Suppressor macrophage (primary cell): Measurements from ENCODE around the gene ZFAND6.
"Not testable (repeated sequence)": the region's sequence is repeated elsewhere in the genome, so short reads cannot be mapped to it uniquely, and the experiment has no call there.

Experiments
- DNase-seq, 4 experiments: peaks; one replicate each; pipeline ENCODE4 v3.0.0-alpha.2; 2020 to 2022

ZFAND6 gene

DNA sequence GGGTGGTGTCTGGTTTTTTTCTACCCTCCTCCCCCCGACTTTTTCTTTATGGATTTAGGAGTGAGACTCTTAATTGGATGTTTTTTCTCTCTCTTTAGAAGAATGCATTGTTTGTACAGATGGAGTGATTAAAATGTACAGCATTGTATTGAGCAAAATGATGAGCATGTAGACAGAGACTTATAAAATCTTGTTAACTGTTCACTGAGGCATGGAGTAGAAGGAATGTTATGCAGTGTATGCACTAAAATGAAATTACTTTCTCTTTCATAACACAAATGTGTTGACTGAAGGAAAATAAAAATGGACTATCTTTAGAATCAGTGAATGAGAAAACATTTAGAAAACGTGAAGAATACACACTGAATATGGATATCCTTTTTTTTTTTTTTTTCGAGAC lies 39.8 kb downstream of the ZFAND6 start:
- no peak for DNase-seq

GRCh38 chr15:80099662-80100061 lies 40.2 kb downstream of the ZFAND6 start:
- not testable (repeated sequence) for DNase-seq

- DNase-seq: no peak
These were observed 40.8 kb downstream of the ZFAND6 start for GRCh38 chr15:80100247-80100646.

- DNase-seq: no peak
These were observed 45.7 kb downstream of the ZFAND6 start for GRCh38 chr15:80105193-80105592.

- no peak for DNase-seq
These were observed 46.1 kb downstream of the ZFAND6 start for GRCh38 chr15:80105595-80105994.

DNA sequence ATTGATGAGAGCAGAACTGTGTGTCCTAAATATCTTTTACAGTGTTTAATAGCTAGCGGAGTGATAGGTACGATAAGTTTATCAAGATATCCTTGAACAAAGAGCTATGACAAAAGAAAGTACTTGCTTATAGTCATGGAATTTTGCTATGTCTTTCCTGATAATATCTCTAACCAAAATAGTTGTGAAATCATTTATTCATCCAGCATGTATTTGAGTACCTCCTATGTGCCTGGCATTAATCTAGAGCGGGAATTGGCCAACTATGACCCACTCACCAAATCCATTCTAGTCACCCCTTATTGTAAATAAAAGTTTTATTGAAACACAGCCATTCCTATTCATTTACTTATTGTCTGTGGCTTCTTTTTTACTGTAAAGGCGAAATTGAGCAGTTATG lies 46.6 kb downstream of the ZFAND6 start:
- DNase-seq: no peak

- no peak for DNase-seq
These were observed 47.7 kb downstream of the ZFAND6 start for GRCh38 chr15:80107204-80107603.

DNA sequence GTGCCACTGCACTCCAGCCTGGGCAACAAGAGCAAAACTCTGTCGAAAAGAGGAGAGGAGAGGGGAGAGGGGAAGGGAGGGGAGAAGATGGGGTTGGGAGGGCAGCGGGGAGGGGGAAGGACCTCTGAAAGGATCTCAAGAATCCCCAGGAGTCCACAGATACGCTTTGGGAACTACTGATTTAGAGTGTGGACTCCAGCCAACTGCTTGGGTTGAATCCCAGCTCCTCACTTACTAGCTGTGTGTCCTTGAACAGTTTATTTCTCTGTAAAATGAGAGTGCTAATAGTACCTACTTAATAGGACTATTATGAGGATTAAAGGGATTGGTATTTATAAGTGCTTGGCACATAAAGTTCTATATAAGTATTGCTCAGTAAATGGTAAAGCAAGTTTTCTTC lies 48.3 kb downstream of the ZFAND6 start:
- no peak for DNase-seq

GRCh38 chr15:80109388-80109787 lies 49.9 kb downstream of the ZFAND6 start:
- DNase-seq: no peak

DNA sequence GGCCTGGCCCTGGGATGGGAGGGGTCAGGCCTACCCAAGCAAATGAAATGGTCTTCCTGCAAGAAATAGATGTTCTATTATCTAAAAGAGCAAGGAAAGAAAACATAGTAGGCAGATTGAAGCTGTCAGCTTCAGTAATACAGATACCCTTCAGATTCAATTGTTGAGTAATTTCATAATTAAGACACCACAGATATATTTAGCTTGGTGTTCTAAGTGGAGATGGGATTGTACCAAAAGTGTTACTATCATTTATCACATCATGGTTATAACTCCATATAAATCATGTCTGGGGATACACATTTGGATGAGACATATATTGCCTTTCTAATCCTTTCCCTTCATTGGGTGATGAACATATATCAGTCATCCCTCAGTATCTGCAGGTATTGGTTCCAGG lies 51.4 kb downstream of the ZFAND6 start:
- DNase-seq: no peak

DNA sequence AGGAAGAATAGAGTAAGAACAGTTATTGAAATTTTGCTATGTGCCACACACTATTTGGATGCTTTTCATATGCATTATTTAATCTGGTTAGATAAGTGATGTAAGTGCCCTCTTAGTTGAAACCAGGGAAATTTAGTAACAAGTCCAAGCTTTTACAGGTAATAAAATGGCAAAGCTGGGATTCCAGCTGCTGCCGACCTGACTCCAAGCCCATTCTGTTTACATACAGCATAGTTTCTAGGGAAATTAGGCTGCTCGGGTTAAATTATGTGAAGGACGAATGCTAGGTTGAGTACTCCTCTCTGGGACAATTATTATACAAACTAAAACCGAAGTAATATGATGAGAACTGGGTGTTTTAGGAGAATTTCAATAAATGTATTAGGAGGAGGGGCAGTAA lies 54.6 kb downstream of the ZFAND6 start:
- no peak for DNase-seq

DNA sequence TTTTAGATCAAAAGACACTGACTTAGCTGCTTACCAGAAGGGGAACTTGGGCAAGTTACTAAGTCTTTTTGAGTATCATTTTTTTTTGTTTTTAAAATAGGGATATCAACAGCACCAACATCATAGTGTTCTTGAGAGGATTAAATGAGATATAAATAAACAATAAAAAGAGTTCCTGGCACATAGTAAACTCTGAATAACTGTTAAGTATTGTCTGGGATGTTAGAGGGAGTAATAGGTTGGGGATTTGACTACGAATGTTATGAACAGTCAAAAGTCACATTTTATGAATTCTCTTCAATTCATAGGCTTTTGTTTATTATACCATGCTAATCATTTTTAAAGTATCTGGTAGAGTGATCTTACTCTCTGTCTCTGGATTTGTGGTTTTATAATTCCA lies 55.5 kb downstream of the ZFAND6 start:
- DNase-seq: peak in 2 of 4 experiments; percentile 28 to 46

DNA sequence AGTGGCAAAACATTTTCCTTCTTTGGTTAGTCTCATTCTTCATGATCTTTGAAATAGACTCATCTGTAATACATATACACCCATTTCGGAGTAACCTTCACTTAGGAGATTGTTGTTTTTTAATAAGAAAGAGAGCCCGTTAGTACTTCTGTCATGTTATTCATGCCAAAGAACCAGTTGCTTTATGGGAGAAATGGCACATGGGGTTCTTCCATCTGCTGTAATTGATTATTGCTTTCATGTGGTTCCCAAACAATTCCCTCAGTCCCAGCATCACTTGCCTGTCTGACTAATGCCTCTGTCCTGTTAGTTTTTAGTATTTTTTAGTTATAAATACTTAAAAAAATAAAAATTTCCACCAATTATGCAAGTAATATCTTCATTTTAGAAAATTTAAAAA lies 59.5 kb downstream of the ZFAND6 start:
- DNase-seq: no peak

- DNase-seq: no peak
These were observed 61.2 kb downstream of the ZFAND6 start for GRCh38 chr15:80120636-80121035.

GRCh38 chr15:80121546-80121945 lies 62.1 kb downstream of the ZFAND6 start:
- no peak for DNase-seq

DNA sequence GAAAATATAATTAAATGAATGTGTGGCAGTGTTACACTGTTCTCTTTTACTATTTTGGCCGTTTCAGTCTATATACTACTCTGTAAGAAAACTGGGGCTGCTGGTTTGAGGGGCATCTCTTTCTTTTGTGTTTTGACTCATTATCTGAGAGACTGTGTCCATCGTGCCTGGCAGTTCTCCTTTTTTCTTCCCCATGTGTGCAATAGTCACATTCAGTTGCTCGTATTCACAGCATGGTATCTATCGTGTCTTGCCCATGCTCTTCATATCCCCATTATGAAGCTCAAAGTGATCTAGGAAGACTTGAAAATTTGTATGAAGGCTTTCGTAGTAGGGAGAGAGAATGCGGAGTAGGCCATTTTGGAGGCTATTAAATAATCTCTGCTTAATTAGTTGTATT lies 63.6 kb downstream of the ZFAND6 start:
- peak; percentile 30 to 60 (median 46) for DNase-seq

DNA sequence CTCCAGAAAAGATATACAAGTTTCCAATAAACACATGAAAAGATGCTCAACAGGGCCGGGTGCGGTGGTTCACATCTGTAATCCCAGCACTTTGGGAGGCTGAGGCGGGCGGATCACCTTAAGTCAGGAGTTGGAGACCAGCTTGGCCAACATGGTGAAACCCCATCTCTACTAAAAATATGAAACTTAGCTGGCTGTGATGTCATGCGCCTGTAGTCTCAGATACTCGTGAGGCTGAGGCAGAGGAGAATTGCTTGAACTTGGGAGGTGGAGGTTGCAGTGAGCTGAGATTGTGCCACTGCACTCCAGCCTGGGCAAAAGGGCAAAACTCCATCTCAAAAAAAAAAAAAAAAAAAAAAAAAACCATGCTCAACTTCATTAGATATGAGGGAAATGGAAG lies 67.8 kb downstream of the ZFAND6 start:
- not testable (repeated sequence) for DNase-seq

- DNase-seq: peak in 2 of 4 experiments; percentile 12 to 19
These were observed 68.4 kb downstream of the ZFAND6 start for GRCh38 chr15:80127911-80128310.

- DNase-seq: no peak
These were observed 72.9 kb downstream of the ZFAND6 start for GRCh38 chr15:80132382-80132781.

GRCh38 chr15:80136854-80137253 lies 77.4 kb downstream of the ZFAND6 start:
- no peak for DNase-seq

DNA sequence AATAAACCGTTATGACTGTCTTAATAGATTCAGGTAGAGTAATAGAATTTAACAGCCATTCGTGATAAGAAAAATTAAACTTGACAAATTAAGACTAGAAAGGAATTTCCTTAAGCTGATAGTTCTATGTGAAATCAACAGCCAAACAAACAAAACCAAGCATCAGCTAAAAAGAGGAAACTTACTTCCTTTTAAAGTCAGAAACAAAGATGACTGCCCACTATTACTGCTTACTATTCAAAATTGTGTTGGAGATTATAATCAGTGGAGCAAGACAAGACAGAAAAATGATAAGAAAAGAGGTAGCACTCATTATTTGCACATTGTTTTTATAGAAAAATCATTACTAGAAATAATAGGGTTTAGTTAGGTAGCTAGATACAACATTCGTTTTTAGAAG lies 79.5 kb downstream of the ZFAND6 start:
- peak in 2 of 4 experiments; percentile 41 to 57 for DNase-seq

DNA sequence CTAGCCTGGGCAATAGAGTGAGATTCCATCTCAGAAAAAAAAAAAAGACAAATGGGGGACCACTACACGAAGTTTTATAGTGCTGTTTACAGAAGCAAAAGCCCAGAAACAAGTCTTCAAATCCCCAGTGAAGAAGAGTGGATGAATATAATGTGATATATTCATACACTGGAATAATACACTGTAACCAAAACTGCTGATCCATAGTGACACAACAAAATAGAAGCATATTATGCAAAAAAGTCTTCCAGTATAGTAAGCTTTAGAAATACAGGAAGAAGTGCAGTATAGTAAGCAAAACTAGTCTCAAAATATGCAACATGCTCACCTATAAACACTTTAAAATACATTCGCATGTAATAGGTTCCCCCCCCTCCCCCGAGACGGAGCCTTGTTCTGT lies 81.4 kb downstream of the ZFAND6 start:
- peak in 1 of 4 experiments; percentile 30 for DNase-seq

DNA sequence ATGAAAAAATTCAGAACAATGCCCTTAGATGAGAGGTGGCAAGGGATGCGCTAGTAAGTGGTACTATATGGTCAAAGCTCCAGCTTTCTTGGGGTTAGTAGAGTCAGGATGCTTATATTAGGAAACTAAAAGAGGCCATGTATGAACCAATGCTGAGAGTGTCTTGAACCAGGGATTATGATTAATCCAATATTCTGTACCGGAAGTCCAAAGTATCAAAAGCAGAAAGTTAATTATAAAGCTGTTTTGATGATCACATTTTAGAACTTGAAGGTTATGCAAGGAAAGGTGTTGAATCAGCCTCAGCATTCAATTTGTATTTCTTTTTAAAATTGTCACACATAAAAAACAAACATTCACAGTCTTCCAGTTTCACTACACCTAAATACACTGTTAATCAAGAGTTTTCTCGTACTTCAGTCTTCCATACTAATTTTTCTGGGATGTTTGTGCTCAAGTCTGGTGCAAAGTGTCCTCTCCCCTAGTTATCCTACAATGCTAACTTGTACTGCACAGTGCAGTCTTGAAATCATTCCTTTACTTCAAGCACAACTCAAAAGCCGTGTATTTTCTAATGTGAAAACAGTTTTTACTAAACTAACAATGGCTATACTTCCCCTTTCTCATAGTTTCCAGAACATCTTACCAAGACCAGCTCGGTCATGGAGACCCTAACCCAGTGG lies 82.6 kb downstream of the ZFAND6 start:
- no peak for DNase-seq

DNA sequence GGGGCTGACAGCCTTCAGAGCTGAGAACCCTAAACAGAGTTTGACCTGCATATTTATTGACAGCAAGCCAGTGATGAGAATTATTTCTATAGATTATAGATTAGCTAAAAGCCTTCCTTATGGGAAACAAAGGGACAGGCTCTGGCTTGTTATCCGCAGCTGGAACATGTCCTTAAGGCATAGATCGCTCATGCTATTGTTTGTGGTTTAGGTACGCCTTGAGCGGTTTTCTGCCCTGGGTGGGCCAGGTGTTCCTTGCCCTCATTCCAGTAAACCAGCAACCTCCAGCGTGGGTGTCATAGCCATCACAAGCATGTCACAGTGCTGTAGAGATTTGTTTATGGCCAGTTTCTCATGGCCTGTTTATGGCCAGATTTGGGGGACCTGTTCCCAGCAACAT lies 83.2 kb downstream of the ZFAND6 start:
- no peak for DNase-seq

GRCh38 chr15:80151148-80151547 lies 91.7 kb downstream of the ZFAND6 start:
- no peak for DNase-seq
